Cardiac muscle cell (in vitro differentiated cells and primary cell): ENCODE results near the gene NOC3L. TPM values are rescaled to one million over a fixed set of nuclear protein-coding genes. Genes with fewer than 3 reads are reported as not detected.

ENCODE experiments used
- DNase-seq, 2 donors: peaks; one replicate each; pipeline versions ENCODE4 v3.0.0 to v3.0.0-alpha.2; 2010 to 2017; ENCODE audit warnings: low read depth in 1 of 2, low spot score in 1 of 2
- H3K27ac ChIP-seq: fragments of 200-600 bp; sonication (generic); 2 replicates; pipeline ENCODE4 v1.5.1; 2016
- H3K27me3 ChIP-seq: fragments of 200-600 bp; sonication (generic); 2 replicates; pipeline ENCODE4 v1.6.0; 2016; ENCODE audit warnings: control low read depth
- H3K36me3 ChIP-seq: fragments of 200-600 bp; sonication (generic); 2 replicates; pipeline ENCODE4 v1.5.1; 2016; ENCODE audit warnings: control low read depth
- H3K4me1 ChIP-seq: fragments of 200-600 bp; sonication (generic); 2 replicates; pipeline ENCODE4 v1.8.1; 2017; ENCODE audit warnings: low read depth, mild to moderate bottlenecking, mixed run types
- H3K4me3 ChIP-seq: fragments of 200-600 bp; sonication (generic); 2 replicates; pipeline ENCODE4 v1.5.1; 2016; ENCODE audit warnings: mild to moderate bottlenecking
- H3K9me3 ChIP-seq: fragments of 200-600 bp; sonication (generic); 2 replicates; pipeline ENCODE4 v1.5.1; 2017; ENCODE audit warnings: low read depth, mild to moderate bottlenecking, control low read depth
- CTCF ChIP-seq: IDR thresholded peaks from 2 replicates; pipeline ENCODE4 v1.5.1; 2012; ENCODE audit warnings: low read depth, mild to moderate bottlenecking, low read length
- polyA plus RNA-seq: library from polyadenylated mRNA; unstranded; fragments of >200 nt; fragmentation: Nextera tagmentation; extraction: Ambion mirVana; gene quantifications from 2 replicates; pipeline ENCODE4 v1.2.1, GENCODE V29; 2016
- total RNA-seq: library from RNA; depleted of rRNA; stranded (reverse); fragments of >200 nt; gene quantifications from 2 replicates; pipeline ENCODE4 v1.2.3, GENCODE V29; 2016

The NOC3L gene
- total and polyA plus RNA-seq, 2 experiments from 2014 or later, result 9.0 to 10.4 TPM

GRCh38 chr10:94344522-94345122 lies 18.1 kb downstream of the NOC3L start:
- DNase-seq, result no peak
- H3K36me3 ChIP-seq, result peaks cover 26% of the 10 kb centered on the region
- H3K9me3 ChIP-seq, result no peaks in the 10 kb centered on the region
- H3K27me3 ChIP-seq, result no peaks in the 10 kb centered on the region
- no peak overlapping the region for H3K4me3 ChIP-seq
- H3K4me1 ChIP-seq, result no peaks in the 10 kb centered on the region
- H3K27ac ChIP-seq, result no peak overlapping the region
- TF ChIP-seq CTCF, result no peak

GRCh38 chr10:94343151-94343550 lies 19.6 kb downstream of the NOC3L start:
- Histone ChIP-seq H3K4me1 (no peaks in the 10 kb centered on the region), H3K36me3 (peaks cover 32% of the 10 kb centered on the region), H3K9me3 (no peaks in the 10 kb centered on the region), H3K27ac (no peak overlapping the region), H3K4me3 (no peak overlapping the region), H3K27me3 (no peaks in the 10 kb centered on the region)
- no peak for TF ChIP-seq CTCF
- DNase-seq, result no peak

GRCh38 chr10:94334857-94335256 lies 27.9 kb downstream of the NOC3L start:
- no peak overlapping the region for H3K27ac ChIP-seq
- no peaks in the 10 kb centered on the region for H3K9me3 ChIP-seq
- no peaks in the 10 kb centered on the region for H3K27me3 ChIP-seq
- H3K36me3 ChIP-seq, result peaks cover 41% of the 10 kb centered on the region
- DNase-seq, result no peak
- TF ChIP-seq CTCF, result no peak
- H3K4me3 ChIP-seq, result no peak overlapping the region
- H3K4me1 ChIP-seq, result no peaks in the 10 kb centered on the region

- Histone ChIP-seq H3K4me1 (no peaks in the 10 kb centered on the region), H3K27ac (no peak overlapping the region), H3K4me3 (no peak overlapping the region), H3K27me3 (no peaks in the 10 kb centered on the region), H3K36me3 (peaks cover 24% of the 10 kb centered on the region), H3K9me3 (no peaks in the 10 kb centered on the region)
- no peak for TF ChIP-seq CTCF
- DNase-seq, result no peak
Measured at GRCh38 chr10:94333051-94333450, 29.7 kb downstream of the NOC3L start.

GRCh38 chr10:94328613-94329012 lies 34.1 kb downstream of the NOC3L start:
- no peaks in the 10 kb centered on the region for H3K4me1 ChIP-seq
- no peaks in the 10 kb centered on the region for H3K27me3 ChIP-seq
- H3K9me3 ChIP-seq, result no peaks in the 10 kb centered on the region
- no peak overlapping the region for H3K27ac ChIP-seq
- no peak for DNase-seq
- no peak overlapping the region for H3K4me3 ChIP-seq
- peaks cover 18% of the 10 kb centered on the region for H3K36me3 ChIP-seq
- no peak for TF ChIP-seq CTCF
